HepG2 (cell line): ENCODE results near the gene LST1. TPM values are rescaled to one million over a fixed set of nuclear protein-coding genes. Genes with fewer than 3 reads are reported as not detected.

Experiments
- ATAC-seq: fragments of 200-7000 bp; cut with Tn5 transposase; 3 replicates; pipeline ENCODE4 v1.9.1; 2020; ENCODE audit warnings: mild to moderate bottlenecking, moderate library complexity
- BruUV-seq: library from RNA; stranded (reverse); fragments of 400-500 nt; replicated peaks from 2 replicates; lab custom pipeline; 2021; lab: Mats Ljungman, UMichigan
- CTCF ChIA-PET: fragments of 300-600 bp; formaldehyde crosslinking; extraction: SDS; loops from one replicate; lab custom pipeline; 2021; ENCODE audit warnings: low total read pairs, inconsistent platforms, low intra/inter-chr PET ratio; lab: Yijun Ruan, JAX
- POLR2A ChIA-PET: fragments of 350-600 bp; sonication (Branson Sonifier 250); formaldehyde crosslinking; loops from one replicate; lab custom pipeline; 2020; ENCODE audit warnings: antibody characterized with exemption, inconsistent platforms; lab: Yijun Ruan, JAX
- DNase-seq: peaks from one replicate; pipeline ENCODE4 v3.0.0-alpha.2; 2015; ENCODE audit warnings: low spot score
- FAIRE-seq: peaks from 3 replicates; lab custom pipeline; 2011; peaks lifted over from hg19 to GRCh38; lab: Jason Lieb, UNC
- H2AFZ ChIP-seq: one replicate; pipeline ENCODE4 v1.6.1; 2011; ENCODE audit warnings: low read length, inconsistent platforms
- H3K27ac ChIP-seq: fragments of 300-600 bp; 3 replicates; pipeline ENCODE4 v1.8.0; 2011; ENCODE audit warnings: mixed run types, mild to moderate bottlenecking, mixed read lengths, low read length, inconsistent platforms; ENCODE audit not compliant: insufficient read depth; ENCODE audit errors: extremely low read length
- H3K27me3 ChIP-seq, 2 experiments: fragments of 200-600 bp in 1 of 2; 2 replicates in 1 of 2; 3 replicates in 1 of 2; pipeline versions ENCODE4 v1.6.0 to v1.8.0; 2011; ENCODE audit warnings: low read length in 2 of 2, mild to moderate bottlenecking in 2 of 2, moderate library complexity in 2 of 2, inconsistent platforms in 1 of 2; ENCODE audit not compliant: insufficient read depth in 2 of 2, control insufficient read depth in 1 of 2
- H3K36me3 ChIP-seq, 2 experiments: fragments of 200-600 bp in 1 of 2; replicated peaks in 1 of 2; 2 replicates in 1 of 2; 3 replicates in 1 of 2; pipeline versions ENCODE4 v1.5.1 to v1.8.0; 2011; ENCODE audit warnings: low read length in 2 of 2, inconsistent platforms in 1 of 2; ENCODE audit not compliant: insufficient read depth in 2 of 2, control insufficient read depth in 1 of 2
- H3K4me1 ChIP-seq: 2 replicates; pipeline ENCODE4 v1.5.1; 2012; ENCODE audit warnings: low read length, inconsistent platforms; ENCODE audit not compliant: insufficient read depth
- H3K4me2 ChIP-seq: 2 replicates; pipeline ENCODE4 v1.6.0; 2011; ENCODE audit warnings: low read depth, low read length, inconsistent platforms
- H3K4me3 ChIP-seq, 3 experiments: fragments of 200-600 bp in 1 of 3; sonication (generic), shearing (Covaris generic) in 1 of 3; replicated peaks in 1 of 3; 2 replicates each; pipeline ENCODE4 v1.5.1; 2011 to 2016; ENCODE audit warnings: low read length in 3 of 3, inconsistent platforms in 2 of 3, low read depth in 2 of 3, mild to moderate bottlenecking in 2 of 3, control low read depth in 1 of 3, mixed read lengths in 1 of 3; ENCODE audit not compliant: insufficient read depth in 1 of 3
- H3K79me2 ChIP-seq: one replicate; pipeline ENCODE4 v1.6.1; 2011; ENCODE audit warnings: low read length, inconsistent platforms; ENCODE audit not compliant: insufficient read depth
- H3K9ac ChIP-seq: 2 replicates; pipeline ENCODE4 v1.6.0; 2011; ENCODE audit warnings: mild to moderate bottlenecking, low read depth, low read length, inconsistent platforms; ENCODE audit not compliant: insufficient read depth
- H3K9me3 ChIP-seq: 2 replicates; pipeline ENCODE4 v1.5.1; 2012; ENCODE audit warnings: mild to moderate bottlenecking, low read length
- H4K20me1 ChIP-seq: 2 replicates; pipeline ENCODE4 v1.6.0; 2011; ENCODE audit warnings: inconsistent platforms, mild to moderate bottlenecking, low read length, moderate library complexity; ENCODE audit not compliant: insufficient read depth
- ASH2L ChIP-seq: fragments of 300-600, 200-600 bp; sonication (generic); IDR thresholded peaks from 2 replicates; pipeline ENCODE4 v1.7.0; 2017; ENCODE audit warnings: low read depth, mild to moderate bottlenecking, moderate library complexity, mixed read lengths, low read length; ENCODE audit not compliant: insufficient read length
- FOXJ3 ChIP-seq: sonication (generic); formaldehyde crosslinking; IDR thresholded peaks from 2 replicates; pipeline ENCODE4 v1.4.0; 2020; ENCODE audit warnings: missing genetic modification reagents, mild to moderate bottlenecking, borderline replicate concordance
- FOXK2 ChIP-seq: fragments of 450-650 bp; IDR thresholded peaks from 2 replicates; pipeline ENCODE4 v1.6.1; 2016
- ISX ChIP-seq: sonication (generic); formaldehyde crosslinking; conservative IDR thresholded peaks from 2 replicates; pipeline ENCODE4 v1.5.0; 2020; ENCODE audit warnings: missing genetic modification reagents
- KDM3A ChIP-seq: IDR thresholded peaks from 2 replicates; pipeline ENCODE4 v1.6.1; 2018; ENCODE audit warnings: low read depth, missing compliant biosample characterization
- KMT2B ChIP-seq: IDR thresholded peaks from 2 replicates; pipeline ENCODE4 v1.6.1; 2016; ENCODE audit warnings: missing genetic modification reagents, missing compliant biosample characterization
- MED8 ChIP-seq: sonication (generic); formaldehyde crosslinking; IDR thresholded peaks from 2 replicates; pipeline ENCODE4 v1.8.1; 2023; ENCODE audit warnings: mild to moderate bottlenecking, missing genetic modification reagents; ENCODE audit not compliant: insufficient replicate concordance
- PHF5A ChIP-seq: IDR thresholded peaks from one replicate; pipeline ENCODE4 v1.6.1; 2018; ENCODE audit warnings: low read depth, missing genetic modification reagents; ENCODE audit not compliant: unreplicated experiment
- SATB2 ChIP-seq: sonication (generic); formaldehyde crosslinking; IDR thresholded peaks from 2 replicates; pipeline ENCODE4 v1.5.0; 2020; ENCODE audit warnings: missing genetic modification reagents
- ZFP62 ChIP-seq: sonication (generic); formaldehyde crosslinking; IDR thresholded peaks from 2 replicates; pipeline ENCODE4 v1.4.0; 2020; ENCODE audit warnings: missing genetic modification reagents
- ZFP90 ChIP-seq: sonication (generic); formaldehyde crosslinking; IDR thresholded peaks from 2 replicates; pipeline ENCODE4 v1.8.0; 2022; ENCODE audit warnings: missing genetic modification reagents, mild to moderate bottlenecking, inconsistent platforms, borderline replicate concordance
- ZNF20 ChIP-seq: sonication (generic); formaldehyde crosslinking; IDR thresholded peaks from 2 replicates; pipeline ENCODE4 v1.4.0; 2020; ENCODE audit warnings: mild to moderate bottlenecking, moderate library complexity, missing genetic modification reagents
- ZNF724P ChIP-seq: sonication (generic); formaldehyde crosslinking; IDR thresholded peaks from 2 replicates; pipeline ENCODE4 v1.8.0; 2022; ENCODE audit warnings: missing genetic modification reagents, borderline replicate concordance
- ZNF747 ChIP-seq: sonication (generic); formaldehyde crosslinking; IDR thresholded peaks from 2 replicates; pipeline ENCODE4 v1.8.1; 2023; ENCODE audit warnings: missing genetic modification reagents, mild to moderate bottlenecking, borderline replicate concordance
- WGBS: methylation state at CpG from one replicate; pipeline ENCODE4 v1.1.6; 2017; ENCODE audit warnings: low lambda C conversion rate; 5-methylcytosine and 5-hydroxymethylcytosine counted together
- in situ Hi-C: cut with HindIII; loops from 2 replicates; pipeline ENCODE4 v1.10.0; 2017; ENCODE audit warnings: low pct_unique_long_range_greater_than_20kb; ENCODE audit not compliant: extremely low pct_ligation_motif_present
- intact Hi-C: fragments of 100-400 bp; cut with micrococcal nuclease; formaldehyde crosslinking; loops from one replicate; pipeline ENCODE4 v1.10.0; 2022; ENCODE audit not compliant: unreplicated experiment
- polyA plus RNA-seq, 8 experiments: library from polyadenylated mRNA; depleted of rRNA in 3 of 8; stranded (reverse) in 7 of 8; unstranded in 1 of 8; fragments of >200 nt; fragmentation: Illumina TruSeq in 4 of 8; extraction: Trizol in 4 of 8; gene quantifications; 2 replicates each; pipeline versions ENCODE4 v1.2.1 to v1.2.3, GENCODE V29; 2011 to 2016; ENCODE audit warnings: low read depth in 4 of 8, missing spikeins in 1 of 8, mixed read lengths in 1 of 8; ENCODE audit not compliant: insufficient read depth in 1 of 8
- total RNA-seq, 5 experiments: library from RNA; depleted of rRNA; stranded (reverse); fragments of >200 nt; fragmentation: Illumina TruSeq; extraction: Trizol; gene quantifications; 2 replicates each; pipeline ENCODE4 v1.2.3, GENCODE V29; 2016; ENCODE audit warnings: low read depth in 1 of 5
- TF ChIP-seq, protein P1 (sequence below): sonication (generic); formaldehyde crosslinking; IDR thresholded peaks from 2 replicates; pipeline ENCODE4 v1.4.0; 2020; ENCODE audit warnings: missing genetic modification reagents
- TF ChIP-seq, protein P2 (sequence below): sonication (generic); formaldehyde crosslinking; IDR thresholded peaks from 2 replicates; pipeline ENCODE4 v1.4.0; 2020; ENCODE audit warnings: missing genetic modification reagents
- TF ChIP-seq, protein P3 (sequence below): sonication (generic); formaldehyde crosslinking; IDR thresholded peaks from 2 replicates; pipeline ENCODE4 v1.4.0; 2020; ENCODE audit warnings: missing genetic modification reagents

LST1 gene
- total and polyA plus RNA-seq, 2 of the 13 experiments (the other 11 are each of a cell fraction or from before 2014, with no cell fraction given), result not detected

DNA sequence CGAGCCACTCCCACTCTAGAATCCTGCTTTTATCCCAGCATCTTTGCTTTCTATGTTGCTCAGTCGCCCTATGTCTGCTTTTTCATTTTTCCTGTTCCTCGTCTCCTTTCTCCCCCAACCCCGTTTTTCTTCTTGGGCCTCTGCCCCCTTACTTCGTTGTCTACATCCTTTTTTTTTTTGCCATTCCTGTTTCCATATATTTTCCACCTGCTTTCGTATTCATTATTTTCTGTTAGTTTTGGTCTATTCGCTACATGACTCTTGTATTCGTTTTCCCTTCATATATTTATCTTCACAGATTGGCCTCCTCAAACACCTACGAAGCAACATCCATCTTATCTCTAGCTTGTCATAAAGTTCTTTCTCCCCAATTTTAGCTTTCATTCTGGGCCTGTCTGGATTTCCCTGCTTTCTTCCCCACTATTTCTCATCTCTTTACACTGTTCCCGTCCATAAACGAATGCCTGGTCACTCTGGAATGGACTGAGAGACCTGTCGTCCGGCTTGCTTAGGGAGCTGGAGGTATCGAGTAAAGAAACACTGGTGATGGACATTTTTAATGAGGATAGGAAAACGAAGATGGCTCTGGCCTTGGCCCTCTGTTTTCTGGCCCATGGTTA lies 35.4 kb downstream of the LST1 start:
- Histone ChIP-seq H3K27ac (peak overlapping the region; percentile 98), H3K79me2 (peaks cover 37% of the 10 kb centered on the region), H3K36me3 (peaks cover 29 to 40% of the 10 kb centered on the region in 2 experiments), H3K9me3 (no peaks in the 10 kb centered on the region), H4K20me1 (peaks cover 11% of the 10 kb centered on the region; the same call in 1 of the 2 replicates), H3K4me2 (peak overlapping the region; percentile 98), H2AFZ (no peak overlapping the region), H3K9ac (peak overlapping the region; percentile 97), H3K4me1 (peaks cover 22% of the 10 kb centered on the region), H3K27me3 (no peaks in the 10 kb centered on the region; a peak in 1 of 5 replicates), H3K4me3 (peak overlapping the region; percentile 83 to 100 (median 99))
- ChIA-PET POLR2A (interaction anchor here (0.5 to 4.8 kb wide), 14 partner anchors 8 to 209 kb away, joined by 3 to 78 read pairs (median 4); partner anchors contain the start of genes APOM, BAG6, C6orf47 and CSNK2B), CTCF (no interaction called here)
- no peak for DNase-seq
- FAIRE-seq, result no peak
- 6% methylated on average over 15 of the region's 15 CpGs for WGBS
- intact Hi-C loops (loop anchor here (5.0 kb wide), 1 partner anchor 46 kb away; the partner anchor contains the start of genes CSNK2B and LY6G5B), in situ Hi-C loops (no loop called here)
- ATAC-seq, result no peak
- TSS peak; percentile 68 for BruUV-seq
- 0 out of 2 replicates have a peak, but pooled peaks have one; percentile 2 for TF ChIP-seq ZNF20 (CRISPR knock-in tag)
- no peak for TF ChIP-seq PHF5A (CRISPR knock-in tag)
- TF ChIP-seq FOXJ3 (CRISPR knock-in tag), result peak; percentile 39; the same call in 1 of the 2 replicates
- peak; percentile 7 for TF ChIP-seq ASH2L
- no peak for TF ChIP-seq ZNF724P (CRISPR knock-in tag)
- TF ChIP-seq, protein P1, sequence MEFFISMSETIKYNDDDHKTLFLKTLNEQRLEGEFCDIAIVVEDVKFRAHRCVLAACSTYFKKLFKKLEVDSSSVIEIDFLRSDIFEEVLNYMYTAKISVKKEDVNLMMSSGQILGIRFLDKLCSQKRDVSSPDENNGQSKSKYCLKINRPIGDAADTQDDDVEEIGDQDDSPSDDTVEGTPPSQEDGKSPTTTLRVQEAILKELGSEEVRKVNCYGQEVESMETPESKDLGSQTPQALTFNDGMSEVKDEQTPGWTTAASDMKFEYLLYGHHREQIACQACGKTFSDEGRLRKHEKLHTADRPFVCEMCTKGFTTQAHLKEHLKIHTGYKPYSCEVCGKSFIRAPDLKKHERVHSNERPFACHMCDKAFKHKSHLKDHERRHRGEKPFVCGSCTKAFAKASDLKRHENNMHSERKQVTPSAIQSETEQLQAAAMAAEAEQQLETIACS (CRISPR knock-in tag), result peak; percentile 47; the same call in 1 of the 2 replicates
- TF ChIP-seq ZFP62, result 0 out of 2 replicates have a peak, but pooled peaks have one; percentile 28
- peak; percentile 47; the same call in 1 of the 2 replicates for TF ChIP-seq ZFP90 (CRISPR knock-in tag)
- TF ChIP-seq, protein P2, sequence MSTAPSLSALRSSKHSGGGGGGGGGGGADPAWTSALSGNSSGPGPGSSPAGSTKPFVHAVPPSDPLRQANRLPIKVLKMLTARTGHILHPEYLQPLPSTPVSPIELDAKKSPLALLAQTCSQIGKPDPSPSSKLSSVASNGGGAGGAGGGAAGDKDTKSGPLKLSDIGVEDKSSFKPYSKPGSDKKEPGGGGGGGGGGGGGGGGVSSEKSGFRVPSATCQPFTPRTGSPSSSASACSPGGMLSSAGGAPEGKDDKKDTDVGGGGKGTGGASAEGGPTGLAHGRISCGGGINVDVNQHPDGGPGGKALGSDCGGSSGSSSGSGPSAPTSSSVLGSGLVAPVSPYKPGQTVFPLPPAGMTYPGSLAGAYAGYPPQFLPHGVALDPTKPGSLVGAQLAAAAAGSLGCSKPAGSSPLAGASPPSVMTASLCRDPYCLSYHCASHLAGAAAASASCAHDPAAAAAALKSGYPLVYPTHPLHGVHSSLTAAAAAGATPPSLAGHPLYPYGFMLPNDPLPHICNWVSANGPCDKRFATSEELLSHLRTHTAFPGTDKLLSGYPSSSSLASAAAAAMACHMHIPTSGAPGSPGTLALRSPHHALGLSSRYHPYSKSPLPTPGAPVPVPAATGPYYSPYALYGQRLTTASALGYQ, result 0 out of 2 replicates have a peak, but pooled peaks have one; percentile 28
- TF ChIP-seq, protein P3, sequence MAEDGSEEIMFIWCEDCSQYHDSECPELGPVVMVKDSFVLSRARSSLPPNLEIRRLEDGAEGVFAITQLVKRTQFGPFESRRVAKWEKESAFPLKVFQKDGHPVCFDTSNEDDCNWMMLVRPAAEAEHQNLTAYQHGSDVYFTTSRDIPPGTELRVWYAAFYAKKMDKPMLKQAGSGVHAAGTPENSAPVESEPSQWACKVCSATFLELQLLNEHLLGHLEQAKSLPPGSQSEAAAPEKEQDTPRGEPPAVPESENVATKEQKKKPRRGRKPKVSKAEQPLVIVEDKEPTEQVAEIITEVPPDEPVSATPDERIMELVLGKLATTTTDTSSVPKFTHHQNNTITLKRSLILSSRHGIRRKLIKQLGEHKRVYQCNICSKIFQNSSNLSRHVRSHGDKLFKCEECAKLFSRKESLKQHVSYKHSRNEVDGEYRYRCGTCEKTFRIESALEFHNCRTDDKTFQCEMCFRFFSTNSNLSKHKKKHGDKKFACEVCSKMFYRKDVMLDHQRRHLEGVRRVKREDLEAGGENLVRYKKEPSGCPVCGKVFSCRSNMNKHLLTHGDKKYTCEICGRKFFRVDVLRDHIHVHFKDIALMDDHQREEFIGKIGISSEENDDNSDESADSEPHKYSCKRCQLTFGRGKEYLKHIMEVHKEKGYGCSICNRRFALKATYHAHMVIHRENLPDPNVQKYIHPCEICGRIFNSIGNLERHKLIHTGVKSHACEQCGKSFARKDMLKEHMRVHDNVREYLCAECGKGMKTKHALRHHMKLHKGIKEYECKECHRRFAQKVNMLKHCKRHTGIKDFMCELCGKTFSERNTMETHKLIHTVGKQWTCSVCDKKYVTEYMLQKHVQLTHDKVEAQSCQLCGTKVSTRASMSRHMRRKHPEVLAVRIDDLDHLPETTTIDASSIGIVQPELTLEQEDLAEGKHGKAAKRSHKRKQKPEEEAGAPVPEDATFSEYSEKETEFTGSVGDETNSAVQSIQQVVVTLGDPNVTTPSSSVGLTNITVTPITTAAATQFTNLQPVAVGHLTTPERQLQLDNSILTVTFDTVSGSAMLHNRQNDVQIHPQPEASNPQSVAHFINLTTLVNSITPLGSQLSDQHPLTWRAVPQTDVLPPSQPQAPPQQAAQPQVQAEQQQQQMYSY, result peak; percentile 33; the same call in 1 of the 2 replicates
- TF ChIP-seq SATB2 (CRISPR knock-in tag), result peak; percentile 30; the same call in 1 of the 2 replicates
- TF ChIP-seq ISX (CRISPR knock-in tag), result 0 out of 2 replicates have a peak, but pooled peaks have one; percentile 40
- peak; percentile 5; the same call in 1 of the 2 replicates for TF ChIP-seq ZNF747 (CRISPR knock-in tag)
- no peak for TF ChIP-seq MED8 (CRISPR knock-in tag)
- peak; percentile 19; the same call in 1 of the 2 replicates for TF ChIP-seq KMT2B (CRISPR knock-in tag)
- TF ChIP-seq KDM3A, result no peak
- TF ChIP-seq FOXK2, result 0 out of 2 replicates have a peak, but pooled peaks have one; percentile 15
